SKM-1 treated with dmso at 0.1 percent for 144 hours (cell line): ENCODE measurements around the gene HMCN2.
"Not testable (repeated sequence)": the region's sequence is repeated elsewhere in the genome, so short reads cannot be mapped to it uniquely, and the experiment has no call there.

Source experiments
- DNase-seq: peaks from one replicate; lab custom pipeline; 2025; ENCODE audit not compliant: unreplicated experiment; lab: John Stamatoyannopoulos, UW

The HMCN2 gene

DNA sequence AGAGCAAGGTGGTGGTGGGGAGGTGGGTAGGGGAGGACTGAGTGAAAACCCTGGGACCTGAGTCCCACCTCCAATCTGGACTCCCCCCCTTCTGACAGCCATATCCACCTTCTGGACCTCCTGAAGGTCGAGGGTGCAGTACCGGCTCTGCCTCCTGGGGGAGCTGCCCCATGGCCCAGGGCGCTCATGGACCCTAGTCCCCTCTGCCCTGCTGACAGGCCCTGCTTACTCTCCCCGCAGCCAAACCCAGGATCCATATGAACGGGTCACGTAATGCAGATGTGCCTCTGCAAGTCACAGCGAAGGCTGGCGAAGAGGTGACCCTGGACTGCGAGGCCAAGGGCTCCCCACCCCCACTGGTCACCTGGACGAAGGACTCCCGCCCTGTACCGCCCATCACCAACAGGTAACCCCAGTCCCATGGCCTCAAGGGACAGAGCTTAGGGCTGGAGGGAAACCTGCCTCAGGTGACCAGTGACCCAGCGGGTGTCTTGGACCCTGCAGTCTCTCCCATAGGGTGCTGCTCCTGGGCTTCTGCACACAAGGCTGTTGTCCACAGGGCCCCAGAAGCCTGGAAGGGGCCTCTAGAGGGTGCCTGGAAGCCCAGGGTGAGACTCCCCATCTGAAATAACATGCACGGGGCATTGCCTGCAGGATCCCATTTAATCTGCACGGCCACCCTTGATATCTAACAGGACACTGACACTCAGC is 61.7 kb downstream of the HMCN2 start:
- no peak for DNase-seq

DNA sequence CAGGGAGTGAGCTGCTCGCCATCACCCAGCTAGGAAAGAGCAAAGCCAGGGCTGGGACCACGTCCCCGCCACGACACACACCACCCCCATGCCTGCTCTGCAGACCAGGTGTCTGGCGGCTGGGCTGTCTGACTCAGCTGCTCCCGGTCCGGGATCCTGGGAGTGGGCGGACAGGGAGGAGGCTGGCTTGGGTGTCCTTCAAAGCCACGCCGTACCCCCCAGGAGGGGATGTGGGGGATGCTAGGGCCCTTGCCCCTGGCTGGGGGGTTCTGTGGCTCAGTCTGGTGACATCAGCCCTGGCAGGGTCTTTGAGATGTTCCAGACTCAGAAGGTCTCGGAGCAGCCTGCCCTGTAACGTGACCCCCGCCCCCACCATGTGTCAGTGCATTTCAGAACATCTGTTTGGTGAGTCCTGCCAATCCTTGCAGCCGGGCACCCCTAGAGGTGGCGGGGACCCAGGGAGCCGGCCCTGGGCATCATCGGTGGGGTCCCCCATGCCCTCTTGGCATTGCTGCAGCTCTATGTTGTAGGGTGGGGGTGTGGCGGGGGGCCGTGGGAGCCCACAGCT is 62.3 kb downstream of the HMCN2 start:
- no peak for DNase-seq

DNA sequence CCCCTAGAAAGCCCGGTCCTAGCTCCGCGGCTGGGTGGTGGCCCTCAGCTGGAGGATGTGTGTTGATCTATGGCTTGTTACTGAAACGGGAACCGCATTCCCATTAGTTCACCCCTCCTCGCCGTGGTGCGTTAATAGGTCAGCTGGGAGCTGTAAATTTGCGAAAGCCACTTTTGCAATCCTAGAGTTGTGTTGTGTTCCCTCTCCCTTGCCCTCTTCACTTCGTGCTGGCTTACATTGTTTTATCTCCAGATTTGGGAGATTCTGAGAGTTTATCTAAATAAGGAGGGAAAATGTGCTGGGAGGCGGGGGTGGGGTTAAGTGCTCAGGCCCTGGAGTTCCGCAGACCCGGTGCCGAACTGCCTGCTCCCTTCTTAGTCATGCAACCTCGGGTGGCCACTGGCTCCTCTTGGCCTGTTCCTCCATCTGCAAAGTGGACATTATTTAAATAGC is 62.8 kb downstream of the HMCN2 start:
- DNase-seq = no peak

DNA sequence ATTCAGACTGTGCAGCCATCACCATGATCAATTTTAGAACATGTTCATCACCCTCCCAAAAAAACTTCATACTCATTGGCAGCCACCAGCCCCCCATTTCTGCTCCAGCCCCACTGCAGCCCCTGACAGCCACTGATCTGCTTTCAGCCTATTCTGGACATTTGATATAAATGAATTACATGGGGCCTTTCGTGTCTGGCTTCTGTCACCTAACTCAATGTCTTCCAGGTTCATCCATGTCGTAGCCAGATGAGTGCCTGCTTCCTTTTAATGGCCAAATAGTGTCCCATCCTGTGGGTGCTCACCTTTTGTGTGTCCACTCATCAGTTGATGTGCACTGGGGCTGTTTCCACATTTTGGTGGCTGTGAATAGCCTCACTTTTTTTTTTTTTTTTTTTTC is 63.5 kb downstream of the HMCN2 start:
- DNase-seq = no peak

DNA sequence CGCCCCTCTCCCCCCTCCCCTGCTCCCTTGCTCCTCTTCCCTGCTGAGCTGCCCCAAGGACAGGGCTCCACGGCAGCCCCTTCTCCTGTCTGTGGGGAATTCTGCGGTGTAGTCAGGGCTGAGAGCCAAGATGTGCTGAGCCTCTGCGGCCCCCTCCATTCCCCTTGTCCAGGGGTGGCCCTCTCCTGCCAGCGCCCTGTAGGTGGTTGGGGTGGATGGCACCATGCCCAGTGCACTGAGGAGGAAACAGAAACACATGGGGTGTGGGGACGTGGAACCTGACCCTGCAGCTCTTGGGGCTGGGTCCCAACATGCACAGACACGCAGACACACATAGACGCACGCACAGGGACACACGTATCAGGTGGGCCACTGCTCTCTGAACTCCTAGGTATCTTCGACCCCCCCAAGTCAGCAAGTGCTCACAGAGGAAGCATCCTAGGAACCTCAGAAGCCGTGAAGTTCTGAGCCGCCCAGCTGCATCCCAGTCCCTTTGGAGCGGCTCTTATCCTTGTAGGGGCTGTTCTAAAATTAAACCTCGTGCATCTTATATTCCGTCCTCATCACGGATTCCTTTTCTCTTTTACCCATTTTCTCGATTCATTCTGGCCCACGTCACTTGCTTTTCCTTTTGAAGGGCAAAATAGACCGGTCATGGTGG is 64.8 kb downstream of the HMCN2 start:
- no peak for DNase-seq

DNA sequence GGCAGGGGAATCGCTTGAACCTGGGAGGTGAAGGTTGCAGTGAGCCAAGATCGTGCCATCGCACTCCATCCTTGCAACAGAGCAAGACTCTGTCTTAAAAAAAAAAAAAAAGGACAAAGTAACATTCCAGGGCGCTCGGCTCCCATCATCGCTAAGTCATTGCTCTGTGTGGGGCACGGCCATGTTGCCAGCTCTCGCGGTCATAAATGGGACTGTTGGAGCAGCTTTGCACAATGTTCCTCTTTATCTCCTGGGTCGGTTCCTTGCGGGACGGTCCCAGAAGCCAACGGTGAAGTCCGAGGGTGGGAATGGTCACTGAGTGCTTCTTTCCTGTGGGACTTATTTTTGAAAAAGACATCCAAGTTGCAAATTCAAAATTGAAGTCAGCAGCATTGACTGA is 65.5 kb downstream of the HMCN2 start:
- no peak for DNase-seq

DNA sequence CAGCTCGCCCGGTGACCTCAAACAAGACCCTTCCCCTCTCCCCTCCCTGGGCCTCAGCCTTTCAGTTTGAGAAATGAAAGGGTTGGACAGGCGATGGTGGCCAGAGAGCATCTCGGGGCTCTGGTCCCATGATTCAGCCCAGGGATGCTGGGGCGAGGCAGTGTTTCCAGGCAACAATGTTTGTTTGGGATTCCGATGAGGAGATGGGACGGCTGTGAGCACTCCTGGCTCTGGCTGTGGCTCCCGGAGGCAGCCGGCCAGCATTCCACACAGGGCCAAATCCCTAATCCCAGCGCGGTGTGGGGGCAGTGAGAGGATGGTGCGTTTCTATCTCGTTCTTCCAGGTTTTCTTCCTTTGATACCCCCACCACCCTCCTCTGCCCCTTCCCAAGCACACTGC is 66.0 kb downstream of the HMCN2 start:
- DNase-seq = no peak

DNA sequence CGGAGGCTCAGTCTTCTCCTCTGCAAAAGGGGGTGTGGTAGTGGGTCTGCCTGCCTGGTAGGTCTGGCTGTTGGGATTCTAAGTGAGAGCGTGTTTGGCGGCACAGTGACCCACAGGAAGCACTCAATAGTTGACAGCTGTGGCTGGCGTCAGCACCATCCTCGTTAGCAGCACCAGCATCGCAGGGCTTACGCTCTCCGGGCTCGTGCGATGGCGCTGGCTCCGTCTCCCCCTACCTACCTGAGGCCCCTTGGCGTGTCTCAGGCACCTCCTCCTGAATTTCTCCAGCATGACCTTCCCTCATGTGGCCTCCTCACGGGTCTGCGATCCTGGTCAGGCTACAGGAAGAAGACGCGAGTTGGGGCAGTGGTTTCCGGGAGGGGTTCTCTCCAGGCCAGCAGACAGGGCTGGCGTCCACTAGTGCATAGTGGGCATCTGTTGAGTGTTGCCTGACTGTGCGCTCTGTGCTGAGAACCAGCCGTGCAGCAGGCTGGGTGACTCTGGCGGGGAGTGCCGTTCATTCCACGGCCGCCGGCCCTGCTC is 66.9 kb downstream of the HMCN2 start:
- no peak for DNase-seq

DNA sequence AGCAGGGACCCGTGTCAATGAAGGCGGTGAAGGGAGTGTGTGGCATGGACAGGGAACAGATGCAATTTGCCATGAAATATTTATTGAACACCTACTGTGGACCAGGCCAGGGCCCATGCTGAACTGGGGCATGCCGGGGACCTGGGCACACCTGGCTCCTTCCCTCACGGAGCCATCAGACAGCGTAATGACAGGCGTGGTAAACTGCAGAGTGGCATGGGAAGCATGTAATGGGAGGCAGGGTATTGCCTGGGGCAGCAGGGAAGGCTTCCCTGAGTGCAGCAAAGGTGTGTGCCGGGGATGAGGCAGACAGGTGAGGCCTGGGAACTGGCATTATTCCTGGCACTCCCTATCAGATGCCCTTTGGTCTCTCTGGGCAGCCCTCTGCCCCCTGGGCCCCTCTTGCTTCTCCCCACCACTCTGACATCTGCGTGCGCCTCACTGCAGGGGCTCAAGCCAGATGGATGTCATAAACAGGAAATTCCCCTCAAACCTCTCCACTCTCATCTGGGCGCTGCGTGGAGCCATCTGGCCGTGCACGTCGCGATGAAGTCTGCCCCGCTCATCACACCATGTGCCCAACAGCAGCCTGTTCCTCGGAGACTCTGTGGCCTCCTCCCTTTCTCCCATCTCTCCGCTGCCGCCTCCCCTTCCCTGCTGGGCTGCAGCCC is 67.6 kb downstream of the HMCN2 start:
- DNase-seq = no peak

DNA sequence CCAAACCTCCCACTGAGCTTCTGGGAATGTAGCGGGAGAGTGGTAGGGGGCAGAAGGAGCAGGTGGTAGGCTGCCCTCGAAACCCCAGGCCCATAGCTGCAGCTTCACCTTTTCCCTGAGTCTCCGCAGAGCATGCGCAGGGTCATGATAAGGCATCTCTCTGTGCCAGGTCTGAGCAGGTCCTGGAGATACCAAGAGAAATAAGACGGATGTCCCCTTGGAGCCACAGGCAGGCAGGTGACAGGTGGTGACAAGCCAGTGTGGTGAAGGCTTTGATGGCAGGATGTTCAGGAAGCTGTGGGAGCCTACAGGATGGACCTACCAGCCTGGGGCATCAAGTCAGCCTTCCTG is 68.1 kb downstream of the HMCN2 start:
- DNase-seq = no peak

DNA sequence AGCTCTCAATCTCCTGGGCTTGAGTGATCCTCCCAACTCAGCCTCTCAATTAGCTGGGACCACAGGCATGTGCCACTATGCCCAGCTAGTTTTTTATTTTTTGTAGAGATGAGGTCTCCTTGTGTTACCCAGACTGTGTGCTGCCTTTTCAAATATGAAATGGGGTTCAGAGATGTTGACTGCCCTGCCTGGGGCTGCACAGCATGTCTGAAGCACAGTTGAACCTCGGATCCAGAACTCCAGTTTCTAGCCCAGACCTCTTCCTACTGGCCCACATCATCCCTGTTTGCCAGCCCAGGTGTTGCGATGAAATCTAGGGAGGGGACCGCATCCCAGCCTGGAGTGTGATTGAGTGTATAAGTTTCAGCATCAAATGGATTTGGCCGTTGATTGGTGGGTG is 69.4 kb downstream of the HMCN2 start:
- no peak for DNase-seq

DNA sequence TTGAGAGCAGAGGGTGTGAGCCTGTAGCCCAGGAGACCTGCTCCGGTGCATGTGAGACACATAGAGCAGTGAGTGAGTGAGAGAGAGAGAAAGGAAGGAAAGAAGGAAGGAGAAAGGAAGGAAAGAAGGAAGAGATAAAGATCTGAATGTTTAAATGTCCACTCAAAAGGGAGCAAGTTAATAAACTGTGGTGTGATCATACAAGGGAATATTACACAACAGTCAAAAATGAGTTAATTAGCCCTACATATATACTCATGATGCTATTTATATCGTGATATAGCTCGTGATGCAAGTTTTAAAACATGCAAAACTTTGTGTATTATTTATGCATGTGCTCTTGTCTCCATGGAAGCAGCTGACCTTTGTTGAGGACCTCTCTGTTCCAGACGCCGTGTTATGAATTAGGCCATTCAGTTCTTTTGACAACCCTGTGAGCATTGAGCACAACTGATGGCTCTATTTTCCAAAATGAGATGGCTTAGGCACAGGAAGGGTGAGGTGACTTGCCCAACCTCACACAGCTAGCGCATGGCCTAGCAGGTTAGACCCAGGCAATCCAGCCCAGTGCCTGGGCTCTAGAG is 70.6 kb downstream of the HMCN2 start:
- no peak for DNase-seq

DNA sequence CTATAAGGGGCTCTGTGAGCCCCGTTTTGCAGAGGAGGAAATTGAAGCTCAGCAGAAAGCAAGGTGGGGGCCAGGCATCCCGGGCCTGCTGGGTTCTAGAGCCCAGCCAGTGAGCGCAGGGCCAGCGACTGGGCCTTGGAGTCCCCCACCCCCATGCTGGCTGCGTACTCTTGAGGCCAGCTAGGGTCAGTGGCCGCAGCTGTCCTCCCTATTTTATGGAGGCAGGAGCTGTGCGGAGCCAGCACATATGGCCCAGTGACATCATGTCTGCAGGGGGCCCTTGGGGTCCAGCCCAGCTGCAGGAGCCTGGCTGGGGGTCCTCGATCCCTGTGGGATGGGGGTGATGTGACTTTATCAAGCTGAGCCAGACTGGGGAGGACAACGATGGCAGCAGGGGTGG is 71.3 kb downstream of the HMCN2 start:
- DNase-seq = no peak

DNA sequence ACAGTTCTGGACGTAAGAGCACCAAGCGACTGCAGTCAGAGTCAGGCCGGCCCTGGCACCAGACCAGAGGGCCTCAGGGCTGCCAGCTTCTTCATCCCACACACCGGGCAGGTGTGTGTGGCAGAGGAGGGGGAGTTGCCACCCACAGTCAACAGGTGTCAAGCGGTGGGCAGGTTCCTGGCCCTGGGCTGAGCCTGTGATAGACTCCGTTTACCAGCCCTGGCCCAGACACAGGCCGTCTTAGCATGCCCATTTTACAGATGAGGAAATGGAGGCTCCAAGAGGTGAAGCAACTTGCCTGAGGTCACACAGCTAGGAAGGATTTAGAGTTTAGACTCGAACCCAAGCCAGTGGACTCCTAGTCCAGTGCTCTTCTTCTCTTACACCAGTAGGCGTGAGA is 71.8 kb downstream of the HMCN2 start:
- DNase-seq = no peak

DNA sequence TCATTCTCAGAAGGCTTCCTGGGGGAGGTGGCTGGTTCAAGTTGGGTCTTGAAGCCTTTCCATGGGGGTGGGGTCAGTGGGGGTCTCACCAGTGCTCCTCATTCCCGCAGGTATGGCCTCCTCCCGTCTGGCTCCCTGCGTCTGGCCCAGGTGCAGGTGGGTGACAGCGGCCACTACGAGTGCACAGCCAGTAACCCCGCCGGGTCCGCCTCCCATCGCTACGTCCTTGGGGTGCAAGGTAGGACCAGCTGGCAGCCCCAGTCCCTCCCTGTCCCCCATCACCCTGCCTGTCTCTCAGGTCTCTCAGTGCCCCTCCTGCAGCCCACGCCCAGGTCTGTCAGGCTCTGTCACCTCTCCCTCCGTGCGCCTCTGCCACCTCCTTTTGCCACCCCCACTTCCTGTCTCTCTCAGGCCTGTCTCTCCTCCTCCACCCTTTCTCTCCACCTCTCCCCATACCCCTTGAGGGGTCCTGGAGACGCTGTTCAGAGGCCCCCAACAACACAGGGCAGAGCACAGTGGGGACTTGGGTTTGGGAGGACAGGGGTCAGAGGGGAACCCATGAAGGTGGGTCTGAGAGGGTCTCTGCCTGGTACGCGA is 72.3 kb downstream of the HMCN2 start:
- no peak for DNase-seq

DNA sequence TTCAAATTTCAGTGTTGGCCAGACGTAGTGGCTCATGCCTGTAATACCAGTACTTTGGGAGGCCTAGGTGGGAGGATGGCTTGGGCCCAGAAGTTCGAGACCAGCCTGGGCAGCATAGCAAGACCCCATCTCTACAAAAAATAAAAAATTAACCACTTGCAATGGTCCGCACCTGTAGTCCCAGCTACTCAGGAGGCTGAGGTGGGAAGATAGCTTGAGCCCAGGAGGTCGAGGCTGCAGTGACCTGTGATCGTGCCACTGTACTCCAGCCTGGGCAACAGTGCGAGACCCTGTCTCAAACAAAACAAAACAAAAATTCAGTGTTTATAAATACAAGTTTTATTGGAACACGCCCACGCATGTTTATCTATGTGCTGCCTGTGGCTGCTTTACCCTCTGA is 73.3 kb downstream of the HMCN2 start:
- DNase-seq = not testable (repeated sequence)

DNA sequence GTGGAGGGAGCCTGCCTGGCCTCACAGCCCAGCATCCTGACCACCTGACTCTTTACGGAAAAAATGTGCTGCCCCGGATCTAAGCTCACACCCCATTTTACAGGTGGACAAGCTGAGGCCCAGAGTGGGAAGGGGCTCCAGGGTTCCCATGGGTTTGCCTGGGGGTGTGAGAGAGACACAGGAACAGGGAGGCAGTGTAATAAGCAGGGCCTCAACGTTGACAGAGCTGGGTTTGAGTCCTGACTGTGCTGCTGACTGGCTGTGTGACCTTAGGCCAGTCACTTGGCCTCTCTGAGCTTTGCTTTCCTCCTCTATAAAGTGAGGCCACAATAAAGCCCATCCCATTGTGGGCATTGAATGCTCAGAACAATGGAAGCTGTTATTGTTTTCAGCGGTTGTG is 73.7 kb downstream of the HMCN2 start:
- DNase-seq = no peak

DNA sequence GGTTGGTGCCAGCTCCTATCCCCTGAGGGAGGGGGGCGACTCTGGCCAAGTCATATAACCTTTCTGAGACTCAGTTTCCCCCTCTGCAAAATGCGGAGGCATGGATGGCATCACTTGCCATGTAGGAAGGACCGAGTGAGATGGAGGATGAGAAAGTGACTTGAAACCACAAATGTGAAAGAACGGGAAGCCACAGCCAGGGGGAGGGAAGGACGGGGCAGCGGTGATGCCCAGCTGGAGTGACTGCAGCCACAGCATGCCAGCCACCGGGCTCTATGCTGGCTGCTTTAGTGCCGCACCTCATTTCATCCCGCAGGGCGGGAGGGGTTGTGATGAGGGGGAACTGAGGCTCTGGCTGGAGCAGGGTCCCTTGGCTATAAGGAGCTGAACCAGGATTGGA is 74.5 kb downstream of the HMCN2 start:
- peak; percentile 37 for DNase-seq

DNA sequence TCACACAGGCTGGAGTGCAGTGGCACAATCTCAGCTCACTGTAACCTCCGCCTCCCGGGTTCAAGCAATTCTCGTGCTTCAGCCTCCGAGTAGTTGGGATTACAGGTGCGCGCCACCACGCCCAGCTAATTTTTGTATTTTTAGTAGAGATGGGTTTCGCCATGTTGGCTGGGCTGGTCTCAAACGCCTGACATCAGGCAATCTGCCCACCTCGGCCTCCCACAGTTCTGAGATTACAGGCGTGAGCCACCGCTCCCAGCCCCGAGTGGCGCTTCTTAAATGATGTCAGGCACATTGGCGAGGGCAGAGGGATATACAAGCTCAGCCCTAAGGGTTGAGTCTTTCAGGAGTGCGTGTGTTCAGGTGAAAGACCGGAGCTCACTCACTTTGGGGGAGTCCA is 75.0 kb downstream of the HMCN2 start:
- not testable (repeated sequence) for DNase-seq

DNA sequence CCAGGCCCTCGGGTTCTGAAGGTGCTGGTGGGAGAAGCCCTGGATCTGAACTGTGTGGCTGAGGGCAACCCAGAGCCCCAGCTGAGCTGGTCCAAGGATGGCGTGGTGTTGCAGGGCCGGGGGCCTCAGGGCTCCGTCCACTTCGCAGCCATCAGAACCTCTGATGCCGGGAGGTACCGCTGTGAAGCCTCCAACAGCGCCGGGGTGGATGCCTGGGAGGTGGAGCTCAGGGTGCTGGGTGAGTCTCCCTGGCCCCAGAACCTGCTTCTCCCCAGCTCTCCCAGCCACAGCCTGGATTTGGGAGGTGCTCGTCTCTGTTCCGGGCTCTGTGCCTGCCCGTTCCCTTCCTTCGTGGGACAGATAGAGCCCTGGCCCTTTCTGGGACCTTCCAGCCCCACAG is 75.6 kb downstream of the HMCN2 start:
- DNase-seq = no peak
